Activated CD8-positive, alpha-beta memory T cell treated with anti-CD3 and anti-CD28 coated beads, Interleukin-2, amount 50 U/mL, for 24 hours (primary cell): ENCODE measurements around the gene ANTKMT.
A peak's percentile ranks its signal among the peaks of the same experiment; 100 is the strongest.
"Not testable (repeated sequence)": the region's sequence is repeated elsewhere in the genome, so short reads cannot be mapped to it uniquely, and the experiment has no call there.

ENCODE experiments used
- DNase-seq: peaks from one replicate; pipeline ENCODE4 v3.0.0-alpha.2; 2020; ENCODE audit errors: extremely low read depth

The ANTKMT gene

GRCh38 chr16:700684-701584, 20.0 kb upstream of the ANTKMT start:
- DNase-seq = no peak

GRCh38 chr16:702341-702740, 18.6 kb upstream of the ANTKMT start:
- DNase-seq = no peak

DNA sequence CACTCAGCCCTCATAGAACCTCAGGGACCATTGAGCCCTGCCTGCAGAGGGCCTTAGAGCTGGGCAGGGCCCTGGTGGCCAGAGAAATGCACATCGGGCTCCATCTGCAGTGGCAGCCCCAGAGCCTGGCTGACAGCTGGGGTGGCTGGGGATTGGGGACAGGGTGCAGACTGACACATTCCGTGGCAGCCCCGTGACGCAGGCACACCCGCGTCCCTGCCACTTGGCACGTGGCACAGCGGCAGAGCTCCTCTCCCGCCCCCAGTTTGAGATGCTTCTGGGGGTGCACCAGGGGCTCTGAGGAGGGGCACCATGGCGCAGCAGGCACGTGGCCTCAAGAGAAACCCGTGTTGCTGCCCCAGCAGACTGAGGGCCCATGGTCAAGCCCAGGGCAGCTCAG, 17.5 kb upstream of the ANTKMT start:
- no peak for DNase-seq

DNA sequence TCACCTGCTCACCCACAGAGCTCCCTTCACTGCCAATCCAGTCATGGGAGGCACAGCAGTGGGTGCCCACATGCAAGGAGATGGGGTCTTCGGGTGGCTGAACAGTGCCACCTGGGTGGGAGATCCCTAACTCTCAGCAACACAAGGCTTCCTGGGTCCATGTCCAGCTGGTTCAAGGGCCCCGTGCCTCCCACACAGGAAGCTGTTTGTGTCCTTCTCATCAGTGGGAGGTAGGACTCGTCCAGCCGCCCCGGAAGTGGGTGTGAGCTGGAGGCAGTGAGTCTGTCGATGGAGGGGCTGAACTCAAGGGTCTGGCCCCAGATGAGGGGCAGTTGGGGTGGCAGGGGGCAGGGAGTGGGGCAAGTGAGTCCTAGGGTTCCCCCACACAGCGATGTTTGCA, 16.9 kb upstream of the ANTKMT start:
- no peak for DNase-seq

- DNase-seq = no peak
Measured at GRCh38 chr16:704552-705380, 16.2 kb upstream of the ANTKMT start.

- DNase-seq = no peak
Measured at GRCh38 chr16:705431-706188, 15.3 kb upstream of the ANTKMT start, which contains the start of gene FBXL16. Gene FBXL16, minus strand, starts transcription at chr16:705801. Its CDS starts 8,396 bp downstream, at chr16:697405.

DNA sequence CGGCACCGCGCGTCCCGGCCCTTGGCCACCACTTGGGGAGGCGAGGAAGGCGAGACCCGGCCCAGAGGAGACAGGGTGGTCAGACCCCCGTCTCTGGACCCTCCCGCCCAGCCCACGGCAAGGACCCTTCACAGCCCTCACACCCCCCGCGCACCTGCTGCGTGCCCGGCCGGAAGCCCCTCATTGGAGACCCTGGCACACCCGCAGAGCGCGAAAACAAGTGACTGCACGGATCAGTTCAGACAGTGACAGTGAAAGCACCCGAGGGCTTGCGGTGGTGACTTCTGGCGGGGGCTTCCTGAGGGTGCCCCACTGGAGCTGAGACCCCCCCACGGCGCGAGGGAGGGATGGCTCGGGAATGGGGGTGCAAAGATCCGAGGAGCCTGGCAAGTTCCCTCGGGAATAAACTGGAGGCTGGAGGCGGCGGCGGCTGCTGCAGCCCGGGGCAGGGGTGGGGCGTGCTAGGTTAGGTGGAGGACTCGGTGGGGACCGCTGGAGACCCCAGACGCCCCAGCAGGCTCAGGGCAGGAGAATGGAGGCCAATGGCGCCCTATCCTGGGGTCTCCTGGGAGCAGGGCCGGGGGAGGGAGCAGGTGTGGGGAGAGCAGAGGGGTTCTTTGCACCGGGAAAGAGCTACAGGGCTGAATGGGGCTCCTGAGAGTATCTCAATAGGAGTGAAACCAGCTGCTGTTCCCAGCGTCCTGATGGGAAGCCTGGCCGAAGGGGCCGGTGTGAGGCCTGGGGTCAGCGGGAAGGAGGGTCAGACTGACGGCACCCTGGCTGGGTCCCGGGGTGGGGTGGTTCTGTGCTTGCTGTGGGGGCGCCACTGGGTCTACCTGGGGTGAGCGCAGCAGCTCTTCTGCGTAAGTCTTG, 14.5 kb upstream of the ANTKMT start:
- no peak for DNase-seq

GRCh38 chr16:707062-707538, 13.8 kb upstream of the ANTKMT start:
- DNase-seq = no peak

GRCh38 chr16:708019-708418, 12.9 kb upstream of the ANTKMT start:
- no peak for DNase-seq

DNA sequence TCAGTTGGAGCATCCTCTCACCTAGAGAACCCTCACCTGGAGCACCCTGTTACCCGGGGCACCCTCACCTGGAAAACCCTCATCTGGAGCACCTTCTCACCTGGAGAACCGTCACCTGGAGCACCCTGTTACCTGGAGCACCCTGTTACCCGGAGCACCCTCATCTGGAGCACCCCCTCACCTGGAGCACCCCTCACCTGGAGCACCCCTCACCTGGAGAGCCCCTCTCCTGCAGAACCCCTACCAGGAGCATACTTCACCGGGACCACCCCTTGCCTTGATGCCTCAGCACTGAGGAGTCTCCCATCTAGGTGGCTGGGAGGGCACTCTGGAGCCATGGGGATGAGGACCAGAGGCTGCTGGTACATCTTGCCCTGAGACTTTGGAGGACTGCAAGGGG, 12.0 kb upstream of the ANTKMT start:
- DNase-seq = no peak

DNA sequence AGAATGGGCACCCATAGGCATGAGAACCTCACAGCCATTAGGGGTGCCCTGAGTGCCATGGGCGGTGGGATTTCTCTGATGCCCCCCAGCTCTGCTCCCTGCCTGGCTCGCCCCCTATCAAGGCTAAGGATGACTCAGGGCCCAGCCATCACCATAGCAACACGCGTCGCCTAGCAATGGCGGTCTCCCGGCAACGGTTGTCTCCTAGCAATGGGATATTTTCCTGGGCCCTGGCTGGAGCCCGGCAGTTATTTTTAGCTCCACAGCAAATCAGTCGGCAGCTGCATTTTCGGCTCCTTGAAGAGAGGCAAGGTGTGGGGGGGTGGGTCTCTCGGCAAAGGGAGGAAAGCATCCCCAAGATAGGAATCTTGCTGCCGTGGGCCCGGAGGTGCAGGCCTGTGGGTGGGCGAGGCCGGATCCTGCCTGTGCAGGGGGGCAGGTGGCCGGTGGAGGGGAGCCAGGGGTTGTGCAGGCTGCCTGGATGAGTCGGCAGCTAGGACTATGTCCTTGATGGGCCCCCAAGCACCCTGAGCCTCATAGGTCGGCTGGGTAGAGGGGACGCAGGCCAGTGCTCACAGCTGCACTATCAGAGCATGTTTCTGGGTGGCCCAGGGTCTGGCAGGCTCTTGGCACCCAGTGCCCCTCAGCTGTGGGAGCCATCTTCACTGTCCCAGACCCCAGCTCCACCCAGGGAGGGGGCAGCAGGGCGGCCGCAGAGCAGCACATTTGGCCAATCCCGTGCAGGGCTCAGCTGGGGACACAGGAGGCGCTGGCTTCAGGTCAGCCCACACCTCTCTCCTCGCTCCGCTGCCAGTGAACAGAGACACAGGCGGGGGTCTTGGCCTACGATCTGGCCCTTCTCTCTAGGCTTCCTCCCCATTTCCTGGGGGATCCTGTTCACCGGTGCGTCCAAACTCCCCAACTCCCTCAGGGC, 11.1 kb upstream of the ANTKMT start:
- no peak for DNase-seq

DNA sequence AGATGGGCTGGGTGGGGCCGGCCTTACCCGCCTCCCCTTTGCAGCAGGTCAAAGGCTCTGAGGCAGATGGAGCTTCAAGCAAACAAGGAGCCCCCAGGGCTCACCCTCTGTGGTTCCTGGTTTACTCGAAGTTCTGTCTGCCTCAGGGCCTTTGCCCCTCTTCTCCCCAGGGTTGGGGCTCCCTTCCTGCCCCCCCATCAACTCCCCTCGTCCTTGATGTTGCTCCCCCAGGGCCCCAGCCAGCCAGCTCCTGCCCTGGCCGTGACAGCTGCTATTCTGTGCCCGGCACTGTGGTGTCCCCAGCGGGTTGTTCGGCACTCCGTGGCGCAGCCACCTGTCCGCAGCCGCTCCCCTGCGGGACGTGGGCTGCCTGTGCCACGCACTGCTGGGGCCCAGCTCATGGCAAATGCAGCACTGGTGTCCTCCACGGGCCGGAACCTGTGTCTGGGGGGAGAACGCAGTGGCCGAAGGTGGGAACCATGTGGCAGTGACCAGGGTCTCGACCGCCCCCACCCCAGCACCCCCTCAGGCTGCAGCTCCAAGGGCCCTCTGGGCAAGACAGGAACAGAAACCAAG, 10.4 kb upstream of the ANTKMT start:
- DNase-seq = no peak

DNA sequence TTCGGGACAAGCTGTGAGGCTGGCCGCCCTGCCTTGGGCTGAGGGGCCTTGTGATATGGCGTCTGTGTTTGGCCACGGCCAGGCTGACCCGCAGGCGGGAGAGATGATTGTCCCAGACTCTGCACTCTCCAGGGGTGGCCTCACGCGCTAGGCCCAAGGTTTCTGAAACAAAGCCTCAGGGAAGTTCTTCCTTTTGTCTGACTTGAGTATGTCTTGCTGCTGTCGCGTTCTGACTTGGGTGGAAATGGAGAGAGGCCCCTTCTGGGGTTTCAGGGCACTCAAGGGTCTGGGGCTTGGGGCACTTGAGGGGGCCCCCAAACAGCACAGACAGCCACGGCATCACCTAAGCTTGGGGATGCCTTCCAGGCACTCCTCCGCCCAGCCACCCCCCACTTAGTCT, 9.9 kb upstream of the ANTKMT start:
- DNase-seq = no peak

GRCh38 chr16:711548-712320, 9.2 kb upstream of the ANTKMT start:
- peak; percentile 33 for DNase-seq

GRCh38 chr16:712740-713250, 8.2 kb upstream of the ANTKMT start:
- DNase-seq = not testable (repeated sequence)

GRCh38 chr16:714079-714478, 6.9 kb upstream of the ANTKMT start:
- DNase-seq = no peak

GRCh38 chr16:714558-715476, 6.1 kb upstream of the ANTKMT start, which contains the start of gene METRN:
Gene METRN, plus strand, starts transcription at chr16:715118. Its CDS starts 172 bp downstream, at chr16:715290.
- DNase-seq = peak; percentile 54
